ENCODE results near the gene LILRB4.

Gene LILRB4

GRCh38 chr19:54670576-54671357 lies 8.0 kb downstream of the LILRB4 start:
- no peaks in the 10 kb centered on the region for H3K4me1 ChIP-seq (ENCODE audit: control insufficient read depth, insufficient read depth, low read length)
- no peaks in the 10 kb centered on the region for H3K36me3 ChIP-seq (ENCODE audit: control insufficient read depth in 2 of 2, insufficient read depth in 1 of 2, low read length in 2 of 2)
- ChIA-PET CTCF (interaction anchor here (0.6 to 7.0 kb wide), 4 partner anchors 13 to 896 kb away, joined by 3 to 65 read pairs (median 3); no protein-coding TSS in a partner anchor), POLR2A (no interaction called here)
- no peak overlapping the region for H3K27ac ChIP-seq (ENCODE audit: extremely low read depth, low read depth, low read length)
- H3K4me3 ChIP-seq (ENCODE audit: low read depth, low read length): no peak overlapping the region
- TF ChIP-seq MEIS1 (CRISPR knock-in tag; IDR thresholded peaks at IDR 0.05; ENCODE audit: borderline replicate concordance) (no peak), MZF1 (tag by site-specific recombination; IDR thresholded peaks at IDR 0.05; ENCODE audit: borderline replicate concordance) (no peak), EGR2 (tag by site-specific recombination; IDR thresholded peaks at IDR 0.05; ENCODE audit: low read depth) (no peak), ZNF623 (tag by site-specific recombination; IDR thresholded peaks at IDR 0.05) (no peak), ZNF473 (tag by site-specific recombination; IDR thresholded peaks at IDR 0.05) (no peak), ZNF677 (tag by site-specific recombination; IDR thresholded peaks at IDR 0.05) (no peak), BCL11A (tag by site-specific recombination; IDR thresholded peaks at IDR 0.05; ENCODE audit: low read depth) (no peak), BCL6B (tag by site-specific recombination; IDR thresholded peaks at IDR 0.05) (no peak), ZNF704 (tag by site-specific recombination; IDR thresholded peaks at IDR 0.05) (no peak), GLI2 (tag by site-specific recombination; IDR thresholded peaks at IDR 0.05; ENCODE audit: borderline replicate concordance, low read depth) (no peak), ZNF404 (tag by site-specific recombination; IDR thresholded peaks at IDR 0.05) (no peak), FEZF1 (tag by site-specific recombination; IDR thresholded peaks at IDR 0.05) (no peak), ZNF214 (tag by site-specific recombination; IDR thresholded peaks at IDR 0.05; ENCODE audit: borderline replicate concordance) (no peak), KLF8 (tag by site-specific recombination; IDR thresholded peaks at IDR 0.05) (no peak)
- H3K9me3 ChIP-seq (ENCODE audit: control insufficient read depth, insufficient read depth, low read depth, low read length): no peaks in the 10 kb centered on the region

GRCh38 chr19:54673222-54673621 lies 10.4 kb downstream of the LILRB4 start:
- no peaks in the 10 kb centered on the region for H3K9me3 ChIP-seq (ENCODE audit: control insufficient read depth, insufficient read depth, low read depth, low read length)
- no peak overlapping the region for H3K4me3 ChIP-seq (ENCODE audit: low read depth, low read length)
- no peaks in the 10 kb centered on the region for H3K4me1 ChIP-seq (ENCODE audit: control insufficient read depth, insufficient read depth, low read length)
- POLR2A ChIA-PET: no interaction called here
- CTCF ChIA-PET: interaction anchor here (0.6 to 7.0 kb wide), 18 partner anchors 9 to 1244 kb away, joined by 3 to 65 read pairs (median 8); partner anchors contain the start of gene DNAAF3
- H3K27ac ChIP-seq (ENCODE audit: extremely low read depth, low read depth, low read length): no peak overlapping the region
- H3K36me3 ChIP-seq (ENCODE audit: control insufficient read depth in 2 of 2, insufficient read depth in 1 of 2, low read length in 2 of 2): no peaks in the 10 kb centered on the region
- TF ChIP-seq ZNF677 (tag by site-specific recombination; IDR thresholded peaks at IDR 0.05) (no peak), ZNF701 (tag by site-specific recombination; IDR thresholded peaks at IDR 0.05) (no peak), AEBP2 (tag by site-specific recombination; IDR thresholded peaks at IDR 0.05; ENCODE audit: borderline replicate concordance) (no peak), YY1 (tag by site-specific recombination; IDR thresholded peaks at IDR 0.05) (no peak), ZNF777 (tag by site-specific recombination; IDR thresholded peaks at IDR 0.05; ENCODE audit: borderline replicate concordance) (no peak), BCL11A (tag by site-specific recombination; IDR thresholded peaks at IDR 0.05; ENCODE audit: low read depth) (no peak), ZNF292 (tag by site-specific recombination; IDR thresholded peaks at IDR 0.05; ENCODE audit: borderline replicate concordance, low read depth) (no peak), BCL11B (tag by site-specific recombination; IDR thresholded peaks at IDR 0.05; ENCODE audit: low read depth) (no peak), ZNF561 (tag by site-specific recombination; IDR thresholded peaks at IDR 0.05; ENCODE audit: borderline replicate concordance) (no peak), KLF17 (tag by site-specific recombination; IDR thresholded peaks at IDR 0.05) (no peak), ZNF747 (tag by site-specific recombination; IDR thresholded peaks at IDR 0.05) (no peak), ZBTB21 (tag by site-specific recombination; IDR thresholded peaks at IDR 0.05) (no peak), ZNF423 (tag by site-specific recombination; IDR thresholded peaks at IDR 0.05) (no peak), ZSCAN18 (tag by site-specific recombination; IDR thresholded peaks at IDR 0.05) (no peak)

Data from HEK293 (cell line).